ENCODE results near the gene TMEM252.

- TF ChIP-seq POLR2A (IDR thresholded peaks at IDR 0.05; ENCODE audit: low read depth, low read length) (no peak), POLR2AphosphoS5 (IDR thresholded peaks at IDR 0.05; ENCODE audit: low read depth, low read length) (no peak), TAF1 (IDR thresholded peaks at IDR 0.05; ENCODE audit: borderline replicate concordance, low read depth, low read length) (no peak)
Observed at GRCh38 chr9:68488126-68488525, 52.6 kb downstream of the TMEM252 start.

Measured in GM12892 (cell line).